ENCODE measurements around the gene PRKAB1.

The PRKAB1 gene

GRCh38 chr12:119659289-119659897, 8.5 kb upstream of the PRKAB1 start:
- in situ Hi-C loops (cut with HindIII; ENCODE audit: low pct_ligation_motif_present, low pct_unique_long_range_greater_than_20kb, low sequenced_read_pairs): no loop called here
- DNase-seq: peak; percentile 54

GRCh38 chr12:119660076-119660475, 7.9 kb upstream of the PRKAB1 start:
- DNase-seq: no peak
- in situ Hi-C loops (cut with HindIII; ENCODE audit: low pct_ligation_motif_present, low pct_unique_long_range_greater_than_20kb, low sequenced_read_pairs): no loop called here

GRCh38 chr12:119661882-119662281, 6.1 kb upstream of the PRKAB1 start:
- DNase-seq: no peak
- in situ Hi-C loops (cut with HindIII; ENCODE audit: low pct_ligation_motif_present, low pct_unique_long_range_greater_than_20kb, low sequenced_read_pairs): no loop called here

GRCh38 chr12:119664642-119665041, 3.3 kb upstream of the PRKAB1 start:
- no peak for DNase-seq
- in situ Hi-C loops (cut with HindIII; ENCODE audit: low pct_ligation_motif_present, low pct_unique_long_range_greater_than_20kb, low sequenced_read_pairs): no loop called here

GRCh38 chr12:119665164-119665929, 2.6 kb upstream of the PRKAB1 start:
- in situ Hi-C loops (cut with HindIII; ENCODE audit: low pct_ligation_motif_present, low pct_unique_long_range_greater_than_20kb, low sequenced_read_pairs): no loop called here
- no peak for DNase-seq

GRCh38 chr12:119666226-119666795, 1.6 kb upstream of the PRKAB1 start:
- in situ Hi-C loops (cut with HindIII; ENCODE audit: low pct_ligation_motif_present, low pct_unique_long_range_greater_than_20kb, low sequenced_read_pairs): no loop called here

GRCh38 chr12:119666900-119667576, 895 bp upstream of the PRKAB1 start:
- DNase-seq: no peak
- in situ Hi-C loops (cut with HindIII; ENCODE audit: low pct_ligation_motif_present, low pct_unique_long_range_greater_than_20kb, low sequenced_read_pairs): no loop called here

More at GRCh38 chr12:119666226-119666795, 1.6 kb upstream of the PRKAB1 start:
- DNase-seq: no peak

GRCh38 chr12:119668324-119668841, 450 bp downstream of the PRKAB1 start:
- DNase-seq: peak; percentile 44
- in situ Hi-C loops (cut with HindIII; ENCODE audit: low pct_ligation_motif_present, low pct_unique_long_range_greater_than_20kb, low sequenced_read_pairs): no loop called here

- no peak for DNase-seq
- in situ Hi-C loops (cut with HindIII; ENCODE audit: low pct_ligation_motif_present, low pct_unique_long_range_greater_than_20kb, low sequenced_read_pairs): no loop called here
These were observed 2.0 kb downstream of the PRKAB1 start for GRCh38 chr12:119669744-119670472.

GRCh38 chr12:119671070-119671469, 3.1 kb downstream of the PRKAB1 start:
- in situ Hi-C loops (cut with HindIII; ENCODE audit: low pct_ligation_motif_present, low pct_unique_long_range_greater_than_20kb, low sequenced_read_pairs): no loop called here
- DNase-seq: no peak

GRCh38 chr12:119672194-119672593, 4.3 kb downstream of the PRKAB1 start:
- in situ Hi-C loops (cut with HindIII; ENCODE audit: low pct_ligation_motif_present, low pct_unique_long_range_greater_than_20kb, low sequenced_read_pairs): no loop called here
- no peak for DNase-seq

- in situ Hi-C loops (cut with HindIII; ENCODE audit: low pct_ligation_motif_present, low pct_unique_long_range_greater_than_20kb, low sequenced_read_pairs): no loop called here
- DNase-seq: no peak
These were observed 5.7 kb downstream of the PRKAB1 start for GRCh38 chr12:119673634-119674033.

GRCh38 chr12:119674560-119674959, 6.6 kb downstream of the PRKAB1 start:
- DNase-seq: no peak
- in situ Hi-C loops (cut with HindIII; ENCODE audit: low pct_ligation_motif_present, low pct_unique_long_range_greater_than_20kb, low sequenced_read_pairs): no loop called here

GRCh38 chr12:119676022-119676421, 8.1 kb downstream of the PRKAB1 start:
- DNase-seq: no peak
- in situ Hi-C loops (cut with HindIII; ENCODE audit: low pct_ligation_motif_present, low pct_unique_long_range_greater_than_20kb, low sequenced_read_pairs): no loop called here

GRCh38 chr12:119676573-119676972, 8.6 kb downstream of the PRKAB1 start:
- in situ Hi-C loops (cut with HindIII; ENCODE audit: low pct_ligation_motif_present, low pct_unique_long_range_greater_than_20kb, low sequenced_read_pairs): no loop called here
- no peak for DNase-seq

- in situ Hi-C loops (cut with HindIII; ENCODE audit: low pct_ligation_motif_present, low pct_unique_long_range_greater_than_20kb, low sequenced_read_pairs): no loop called here
- no peak for DNase-seq
These were observed 10.5 kb downstream of the PRKAB1 start for GRCh38 chr12:119678459-119678858.

GRCh38 chr12:119679081-119679480, 11.1 kb downstream of the PRKAB1 start:
- DNase-seq: no peak
- in situ Hi-C loops (cut with HindIII; ENCODE audit: low pct_ligation_motif_present, low pct_unique_long_range_greater_than_20kb, low sequenced_read_pairs): no loop called here

- DNase-seq: no peak
- in situ Hi-C loops (cut with HindIII; ENCODE audit: low pct_ligation_motif_present, low pct_unique_long_range_greater_than_20kb, low sequenced_read_pairs): no loop called here
These were observed 11.6 kb downstream of the PRKAB1 start for GRCh38 chr12:119679490-119679889.

Data from ACHN (cell line).